HG03175 (cell line): ENCODE measurements around the gene CARD18.
"Not testable (repeated sequence)": the region's sequence is repeated elsewhere in the genome, so short reads cannot be mapped to it uniquely, and the experiment has no call there.

Experiments
- ATAC-seq: cut with Tn5 transposase; IDR thresholded peaks from one replicate; pipeline ENCODE4 v1.9.1; 2021; ENCODE audit warnings: mild to moderate bottlenecking, moderate library complexity; ENCODE audit not compliant: unreplicated experiment

CARD18 gene

DNA sequence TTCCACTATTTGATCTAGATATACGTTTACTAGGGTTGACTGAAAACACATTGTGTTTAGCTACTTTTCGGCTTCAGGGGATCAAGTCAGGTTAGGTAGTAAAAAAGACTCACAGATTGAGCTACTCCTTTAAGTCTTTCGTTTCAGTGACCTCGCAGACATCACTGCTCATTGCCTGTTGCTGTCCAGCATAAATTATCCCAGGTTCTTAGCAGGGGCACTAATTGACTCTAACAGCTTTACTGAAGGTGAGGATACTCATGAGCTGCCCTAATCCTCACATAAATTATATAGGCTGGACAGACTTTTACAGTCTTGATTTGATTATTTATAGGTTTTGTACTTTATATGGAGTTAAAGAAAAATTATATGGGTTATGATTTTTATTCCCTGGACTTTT lies 3.7 kb downstream of the CARD18 start:
- no peak for ATAC-seq

DNA sequence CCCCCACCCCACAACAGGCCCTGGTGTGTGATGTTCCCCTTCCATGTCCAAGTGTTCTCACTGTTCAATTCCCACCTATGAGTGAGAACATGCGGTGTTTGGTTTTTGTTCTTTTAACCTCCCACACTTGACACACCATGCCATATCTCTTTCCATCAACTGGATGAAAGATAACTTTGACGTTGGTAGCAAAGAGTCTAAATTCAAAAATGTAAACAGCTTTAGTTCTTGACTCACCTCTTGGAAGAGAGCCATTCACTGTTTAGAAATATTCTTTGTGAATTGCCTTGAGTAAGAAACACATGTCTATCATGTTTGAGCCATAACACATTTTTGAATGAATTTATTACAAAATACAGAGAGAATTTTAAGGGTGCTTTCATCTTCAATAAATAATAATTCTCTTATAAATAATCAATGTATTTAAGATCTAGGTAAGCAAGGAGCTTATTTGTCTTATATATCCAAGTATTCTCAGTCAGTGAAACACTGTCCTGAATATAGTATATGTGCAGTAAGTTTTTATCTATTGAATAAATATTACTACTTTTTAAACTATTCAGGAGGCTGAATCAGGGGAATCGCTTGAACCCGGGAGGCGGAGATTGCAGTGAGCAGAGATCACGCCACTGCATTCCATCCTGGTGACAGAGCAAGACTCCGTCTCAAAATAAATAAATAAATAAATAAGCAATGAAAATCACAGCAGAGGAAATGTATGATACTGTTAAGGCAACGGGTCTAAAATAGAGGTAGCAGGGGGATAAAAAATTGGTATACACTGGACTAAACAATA lies 6.7 kb downstream of the CARD18 start:
- no peak for ATAC-seq

DNA sequence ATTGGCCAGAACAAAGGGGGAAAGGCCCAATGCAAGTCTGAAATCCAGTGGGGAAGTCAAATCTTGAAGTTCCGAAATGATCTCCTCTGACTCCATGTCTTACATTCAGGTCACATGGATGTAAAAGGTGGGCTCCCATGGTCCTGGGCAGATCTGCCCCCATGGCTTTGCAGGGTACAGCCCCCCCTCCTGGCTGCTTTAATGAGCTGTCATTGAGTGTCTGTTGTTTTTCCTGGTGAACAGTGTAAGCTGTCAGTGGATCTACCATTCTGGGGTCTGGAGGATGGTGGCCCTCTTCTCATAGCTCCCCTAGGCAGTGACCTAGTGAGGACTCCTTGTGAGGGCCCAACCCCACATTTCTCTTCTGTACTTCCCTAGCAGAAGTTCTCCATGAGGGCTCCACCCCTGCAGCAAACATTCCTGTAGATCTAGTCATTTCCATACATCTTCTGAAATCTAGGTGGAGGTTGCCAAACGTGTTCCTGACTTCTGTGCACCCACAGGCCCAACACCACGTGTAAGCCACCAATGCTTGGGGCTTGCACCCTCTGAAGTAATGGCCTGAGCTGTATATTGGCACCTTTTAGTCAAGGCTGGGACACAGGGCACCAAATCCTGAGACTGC lies 9.3 kb downstream of the CARD18 start:
- ATAC-seq: no peak

DNA sequence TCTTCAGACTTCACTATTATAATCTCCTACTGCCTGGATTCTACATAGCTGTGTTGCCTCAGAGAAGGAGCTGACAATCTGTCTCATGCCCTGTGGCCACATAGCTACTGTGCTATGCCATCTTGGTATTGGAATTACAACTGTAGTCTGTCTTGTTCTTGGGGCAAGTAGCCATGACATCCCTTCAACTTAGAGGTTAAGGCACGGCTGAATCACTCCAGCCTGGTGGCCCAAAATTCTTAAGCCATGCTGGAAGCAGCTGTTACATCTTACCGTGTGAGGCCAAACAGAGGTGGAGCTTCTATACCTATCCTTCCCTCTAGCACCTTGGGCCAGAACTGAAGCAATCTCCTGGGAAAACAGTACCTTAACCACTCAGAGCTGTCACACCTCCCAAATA lies 14.8 kb downstream of the CARD18 start:
- no peak for ATAC-seq

DNA sequence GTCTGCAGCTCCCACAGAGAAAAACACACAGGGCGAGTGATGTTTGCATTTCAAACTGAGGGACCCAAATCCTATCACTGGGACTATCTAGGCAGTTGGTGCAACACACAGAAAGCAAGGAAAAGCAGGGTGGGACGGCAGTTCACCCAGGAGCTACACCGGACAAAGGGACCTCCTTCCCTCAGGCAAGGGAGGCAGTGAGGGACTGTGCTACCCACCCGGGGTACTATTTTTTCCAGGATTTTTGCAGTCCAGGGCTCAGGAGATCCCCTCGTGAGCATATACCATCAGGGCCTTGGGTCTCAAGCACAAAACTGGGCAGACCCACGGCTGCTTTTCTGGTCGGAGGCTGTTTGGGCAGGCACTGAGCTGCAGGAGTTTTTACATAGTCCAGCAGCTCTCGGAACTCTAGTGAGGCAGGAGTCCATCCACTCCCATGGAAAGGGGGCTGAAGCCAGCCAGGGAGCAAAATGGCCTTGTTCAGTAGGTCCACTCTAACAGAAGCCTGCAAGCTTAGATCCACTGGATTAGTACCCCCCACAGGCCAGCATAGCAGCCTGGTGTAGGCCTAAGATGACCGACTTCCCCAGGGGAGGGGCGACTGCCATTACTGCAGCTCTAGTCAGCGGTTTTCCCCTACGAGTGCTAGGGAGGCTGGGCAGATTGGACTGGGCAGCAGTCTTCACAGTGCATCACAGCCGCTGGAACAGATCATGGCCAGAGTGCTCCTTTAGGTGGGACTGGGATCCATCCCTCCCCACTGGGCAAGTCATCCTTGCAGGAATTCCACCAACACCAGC lies 28.2 kb downstream of the CARD18 start:
- no peak for ATAC-seq

DNA sequence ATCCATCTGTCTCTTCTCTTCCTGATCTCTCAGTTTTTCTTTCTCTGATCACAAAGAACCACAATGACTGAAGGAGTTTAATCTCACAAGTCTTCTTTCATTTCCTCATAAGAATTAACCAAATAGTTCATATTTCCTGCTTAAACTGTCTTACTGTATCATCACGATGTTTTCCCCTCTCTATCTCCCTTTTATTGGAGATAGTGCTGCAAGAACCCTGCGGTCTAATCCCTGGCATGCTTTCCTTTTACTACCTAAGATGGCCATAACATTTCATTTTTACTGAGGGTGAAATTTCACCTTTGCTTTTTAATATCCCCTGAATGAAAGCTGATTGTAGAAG lies 28.9 kb downstream of the CARD18 start:
- ATAC-seq: no peak

DNA sequence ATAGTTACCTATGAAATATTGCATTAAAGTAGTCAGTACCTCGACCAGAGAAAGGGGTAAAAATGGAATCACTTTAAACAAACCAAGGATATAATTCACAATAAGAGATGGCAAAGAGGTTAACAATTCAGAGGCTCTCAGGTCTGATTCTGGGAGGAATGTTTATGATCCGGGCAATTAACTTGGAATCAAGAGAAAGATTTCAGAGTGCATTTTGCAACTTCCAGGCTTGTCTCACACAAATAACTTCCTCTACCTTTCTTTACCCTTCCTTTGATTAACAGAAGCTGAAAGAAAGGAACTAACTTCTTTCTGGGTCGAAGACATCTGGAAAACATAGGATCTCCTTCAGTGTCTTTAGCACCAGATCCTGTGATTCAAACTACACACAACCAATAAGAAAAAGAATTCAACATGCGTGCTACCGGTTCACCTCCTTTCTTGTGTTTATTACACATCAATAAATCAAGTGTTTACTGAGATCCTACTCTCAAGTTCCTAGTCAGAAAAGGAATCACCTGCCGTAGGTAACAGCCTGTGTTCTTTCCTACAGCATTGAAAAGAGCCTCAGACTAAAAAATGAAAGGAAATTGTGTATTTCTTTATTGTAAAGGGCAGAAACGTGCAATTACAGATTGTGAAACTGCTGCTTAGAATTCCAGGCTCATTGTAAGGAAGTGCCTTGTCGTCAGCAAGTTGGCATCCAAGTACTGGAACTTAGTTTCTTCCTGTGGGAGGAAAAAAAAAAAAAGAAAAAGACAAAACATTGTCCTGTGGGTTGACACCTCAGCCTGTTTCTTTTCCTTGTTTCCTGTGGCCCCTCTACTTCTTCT lies 29.5 kb downstream of the CARD18 start:
- ATAC-seq: no peak

DNA sequence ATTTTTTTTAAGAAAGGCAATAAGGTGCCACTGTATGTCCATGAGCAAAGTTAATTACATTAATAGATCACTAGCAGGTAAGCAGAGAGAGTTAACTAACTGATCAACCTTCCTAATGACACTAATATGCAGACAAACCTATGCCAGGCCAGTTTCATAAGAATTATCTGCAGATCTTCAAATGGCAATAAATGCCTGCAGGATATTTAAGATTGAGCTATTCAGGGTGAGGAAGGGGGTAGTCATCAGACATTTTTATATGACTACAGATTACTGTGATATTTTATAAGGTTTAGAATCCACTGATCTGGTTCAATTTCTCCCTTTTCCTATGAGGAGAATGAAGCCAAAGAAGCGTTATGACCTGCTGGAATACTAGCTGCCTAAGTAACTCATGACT lies 30.2 kb downstream of the CARD18 start:
- ATAC-seq: no peak

DNA sequence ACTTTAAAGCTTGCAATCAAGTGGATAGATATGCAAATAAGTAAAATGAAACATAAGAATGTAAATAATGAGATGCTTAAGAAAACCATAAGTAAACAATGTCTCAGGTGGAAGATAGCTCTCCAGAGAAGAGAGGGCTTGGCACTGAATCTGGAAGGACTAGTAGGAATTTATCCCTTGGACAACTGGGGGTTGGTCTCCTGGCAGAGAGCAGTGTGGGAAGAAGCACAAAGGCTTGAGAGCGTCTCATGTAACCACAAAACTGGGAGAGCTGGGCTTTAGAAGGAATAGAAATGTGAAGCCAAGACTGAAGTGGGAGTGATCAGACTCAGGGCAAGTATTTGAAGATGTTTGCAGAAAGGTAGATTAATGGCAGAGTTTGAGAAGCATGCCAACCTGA lies 31.3 kb downstream of the CARD18 start:
- no peak for ATAC-seq

DNA sequence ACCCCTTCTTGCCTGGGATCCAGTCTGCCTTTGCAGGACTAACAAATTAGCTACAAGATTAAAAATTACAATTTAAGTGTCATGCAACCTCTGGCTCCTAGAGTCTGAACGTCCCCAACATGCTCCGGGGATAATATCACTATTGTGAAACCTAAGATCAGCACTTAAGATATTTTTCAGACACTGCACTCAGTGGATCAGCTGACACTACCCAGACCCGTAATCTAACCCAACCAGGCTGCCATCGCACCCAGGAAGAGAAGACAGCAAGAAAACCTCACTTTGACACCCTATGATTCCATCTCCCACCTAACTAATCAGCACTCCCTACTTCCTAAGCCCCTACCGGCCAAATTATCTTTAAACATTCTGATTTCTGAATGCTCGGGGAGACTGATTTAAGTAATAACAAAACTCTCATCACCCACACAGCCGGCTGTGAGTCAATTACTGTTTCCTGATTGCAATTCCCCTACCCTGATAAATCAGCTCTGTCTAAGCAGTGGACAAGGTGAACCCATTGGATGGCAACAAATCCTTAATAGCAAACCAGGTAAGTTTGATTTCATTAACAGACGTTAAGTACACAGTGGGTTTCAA lies 32.2 kb downstream of the CARD18 start:
- ATAC-seq: not testable (repeated sequence)

DNA sequence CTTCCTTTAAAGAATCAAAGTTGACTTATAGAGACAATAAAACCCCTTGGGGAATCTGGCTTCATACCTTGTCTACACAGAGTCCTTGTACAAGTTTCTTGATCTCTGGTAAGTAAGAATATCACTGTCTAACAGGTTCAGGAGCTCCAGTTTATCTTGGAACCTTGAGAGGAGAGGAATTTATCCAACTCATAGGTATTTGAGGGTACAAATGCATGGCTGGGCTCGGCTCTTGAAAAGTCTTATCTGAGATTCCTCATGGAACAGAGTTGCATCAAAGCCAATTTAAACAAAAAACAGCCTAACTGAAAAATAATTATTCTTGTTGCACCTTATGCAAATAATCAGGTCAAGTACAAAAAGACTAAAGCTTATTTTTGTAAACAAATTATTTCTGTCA lies 33.4 kb downstream of the CARD18 start:
- no peak for ATAC-seq

DNA sequence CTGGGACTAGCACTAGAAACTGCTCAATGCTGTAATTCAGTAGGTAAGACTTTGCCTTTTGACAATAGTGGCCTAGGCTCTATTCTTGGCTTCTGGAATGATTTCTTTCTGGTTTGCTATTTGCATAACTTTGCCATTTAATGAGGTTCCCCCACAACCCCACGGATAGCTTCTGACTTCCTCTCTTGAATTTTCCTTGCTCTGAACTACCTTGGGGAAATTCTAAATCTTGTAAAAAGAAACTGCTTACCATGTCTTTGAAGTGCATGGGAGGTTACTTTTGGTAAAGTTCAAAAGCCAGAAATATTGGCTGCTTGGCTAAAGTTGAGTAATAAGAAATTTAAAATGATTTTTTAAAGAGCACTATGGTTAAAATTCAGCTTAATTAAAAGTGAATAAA lies 35.3 kb downstream of the CARD18 start:
- no peak for ATAC-seq

DNA sequence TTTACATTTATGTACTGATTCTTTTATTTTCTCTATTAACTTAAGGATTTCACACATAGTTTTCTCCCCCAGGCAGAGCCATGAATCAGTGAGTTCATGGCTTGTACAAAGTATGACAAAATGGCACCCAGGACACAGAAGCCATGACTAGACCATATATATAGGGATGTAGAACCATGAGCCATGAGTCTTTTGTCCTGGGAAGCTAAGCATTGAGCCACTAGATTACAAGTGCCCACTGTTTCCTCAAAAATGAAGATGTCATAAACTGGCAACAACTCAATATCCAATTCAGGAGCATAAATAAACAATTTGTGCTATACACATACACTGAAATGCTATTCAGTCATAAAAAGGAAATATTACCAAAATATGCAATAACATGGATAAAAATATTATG lies 36.2 kb downstream of the CARD18 start:
- ATAC-seq: no peak

DNA sequence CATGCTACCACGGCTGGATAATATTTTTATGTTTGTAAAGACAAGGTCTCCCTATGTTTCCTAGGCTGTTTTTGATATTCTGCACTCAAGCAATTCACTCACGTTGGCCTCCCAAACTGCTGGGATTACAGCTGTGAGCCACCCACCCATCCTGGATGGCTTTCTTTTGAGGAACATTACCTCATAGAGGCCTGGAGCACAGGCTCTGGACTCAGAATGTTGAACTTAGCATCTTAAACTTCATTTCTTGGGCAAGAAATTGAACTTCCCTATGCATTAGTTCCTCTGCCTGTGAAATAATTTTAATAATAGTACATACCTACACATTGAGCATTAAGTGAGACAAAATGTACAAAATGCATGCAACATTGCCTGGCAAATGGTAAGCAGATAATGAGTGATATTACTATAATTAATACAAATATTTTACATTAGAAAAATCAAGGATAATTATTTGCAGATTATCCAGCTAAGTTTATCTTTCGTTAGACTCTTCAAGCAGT lies 37.4 kb downstream of the CARD18 start:
- ATAC-seq: not testable (repeated sequence)

DNA sequence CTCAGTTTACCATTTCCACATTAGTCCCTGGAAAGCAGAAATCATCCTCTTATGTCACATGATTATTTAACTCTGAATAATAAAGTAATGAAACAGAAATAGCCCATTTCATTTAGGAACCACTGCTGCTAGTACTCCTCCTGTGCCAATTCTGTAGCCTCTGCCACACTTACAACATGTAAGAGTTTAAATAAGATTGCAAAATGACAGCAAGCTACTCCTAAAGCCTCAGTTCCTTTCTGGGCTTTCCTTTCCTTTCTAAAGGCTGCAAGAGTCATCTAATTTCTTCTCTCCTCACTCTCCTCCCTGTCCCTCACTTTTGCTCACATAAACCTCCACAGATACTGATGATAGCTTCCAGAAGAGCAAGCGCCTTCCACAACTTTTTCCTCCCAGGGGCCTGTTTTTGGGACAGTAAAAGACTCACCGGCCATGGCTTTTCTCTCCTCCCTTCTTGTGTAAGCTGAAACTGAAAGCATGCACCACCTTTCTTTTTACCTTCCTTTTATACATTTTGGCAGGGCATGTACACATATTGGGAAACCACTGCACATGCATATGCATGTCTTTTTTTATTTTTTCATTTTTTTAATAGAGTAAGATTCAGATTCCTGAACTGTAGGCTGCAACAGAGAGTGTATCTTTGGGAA lies 38.5 kb downstream of the CARD18 start:
- no peak for ATAC-seq

DNA sequence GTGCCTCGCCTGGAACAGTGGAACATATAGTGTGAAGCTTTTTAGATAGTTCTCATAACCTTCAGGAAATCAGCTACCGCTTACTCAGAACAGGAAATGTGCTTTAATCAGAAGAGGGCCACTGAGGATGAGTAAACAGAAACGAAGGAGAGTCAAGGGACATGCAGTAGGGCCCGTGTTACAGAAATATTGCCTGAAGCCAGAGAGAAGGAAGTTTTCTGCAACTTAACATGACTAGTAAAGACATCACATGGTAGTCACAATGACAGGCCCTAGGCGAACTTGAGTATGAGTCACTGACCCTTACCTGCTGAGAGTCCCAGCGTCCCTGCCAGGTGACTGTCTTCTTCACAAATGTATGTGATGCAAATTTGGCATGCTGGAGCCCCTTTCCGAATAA lies 39.4 kb downstream of the CARD18 start:
- no peak for ATAC-seq

DNA sequence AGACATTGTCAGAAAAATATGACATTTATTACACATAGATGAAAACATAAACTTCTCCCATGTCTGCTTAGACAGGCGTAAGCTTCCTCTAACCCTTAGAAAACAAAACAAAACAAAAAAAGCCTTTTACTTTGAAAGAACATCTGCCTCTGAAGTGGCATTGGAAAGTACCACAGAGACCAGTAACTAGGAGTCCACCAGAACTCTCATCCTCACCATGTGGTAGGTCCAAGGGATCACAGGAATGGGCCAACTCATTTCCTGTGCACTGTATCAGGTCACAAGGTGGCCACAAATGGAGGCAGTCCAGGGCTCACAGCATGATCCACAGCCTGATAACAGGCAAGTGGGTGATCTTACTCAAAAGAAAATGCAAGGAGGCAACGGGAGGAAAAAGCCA lies 40.0 kb downstream of the CARD18 start:
- not testable (repeated sequence) for ATAC-seq

DNA sequence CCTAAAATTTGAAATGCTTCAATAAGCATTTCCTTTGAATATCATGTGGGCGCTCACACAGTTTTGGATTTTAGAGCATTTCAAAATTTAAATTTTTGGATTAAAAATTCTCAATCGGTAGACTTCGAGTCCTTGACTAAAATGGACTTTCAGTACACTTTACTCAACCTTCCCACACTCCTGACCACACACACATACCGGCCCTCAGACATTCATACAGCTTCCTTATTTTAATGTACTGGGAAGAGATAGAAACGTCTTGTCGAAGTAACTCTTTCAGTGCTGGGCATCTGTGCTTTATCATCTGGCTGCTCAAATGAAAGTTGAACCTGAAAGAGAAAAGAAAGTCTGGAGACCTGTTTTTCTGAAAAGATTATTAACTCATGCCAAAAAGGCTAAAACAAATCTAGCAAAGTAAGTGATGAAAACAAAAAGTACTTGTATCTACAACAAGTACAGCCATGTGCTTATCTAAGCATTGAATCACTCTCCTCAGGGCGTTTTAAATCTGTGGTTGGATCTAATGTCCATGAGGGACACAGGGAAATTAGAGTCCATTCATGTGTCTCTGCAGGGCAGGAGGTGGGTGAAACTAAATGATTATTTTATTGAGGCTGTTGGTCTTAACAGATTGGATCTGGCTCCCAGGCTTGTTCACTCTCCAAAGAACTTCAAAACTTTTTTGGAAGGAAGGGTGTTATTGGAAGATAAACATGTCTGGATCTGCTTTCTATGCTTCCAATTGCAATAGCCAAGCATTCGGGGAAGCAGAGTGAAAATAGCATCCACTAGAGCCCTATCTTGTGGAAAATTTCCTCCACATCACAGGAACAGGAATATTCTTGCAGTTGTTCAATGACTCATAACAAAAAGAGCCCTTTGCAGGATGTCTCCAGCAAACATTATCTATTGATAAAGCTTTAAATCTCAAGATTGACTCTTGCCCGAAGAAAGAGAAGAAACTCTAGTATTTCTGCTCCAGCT lies 47.0 kb downstream of the CARD18 start:
- ATAC-seq: no peak
